GM12878 (cell line): ENCODE data around the gene FGF1. TPM values are rescaled to one million over a fixed set of nuclear protein-coding genes. Genes with fewer than 3 reads are reported as not detected.

Experiments
- ATAC-seq: fragments of 200-7000 bp; cut with Tn5 transposase; 3 replicates; pipeline ENCODE4 v1.9.1; 2020; ENCODE audit warnings: mild to moderate bottlenecking, moderate library complexity
- BruUV-seq: library from RNA; stranded (reverse); fragments of 400-500 nt; replicated peaks from 2 replicates; lab custom pipeline; 2021; lab: Mats Ljungman, UMichigan
- CTCF ChIA-PET: fragments of 300-600 bp; sonication (Branson Sonifier 250); formaldehyde crosslinking; extraction: SDS; loops from one replicate; lab custom pipeline; 2021; ENCODE audit warnings: inconsistent platforms; lab: Yijun Ruan, JAX
- POLR2A ChIA-PET: fragments of 350-600 bp; formaldehyde crosslinking; extraction: SDS; loops from one replicate; lab custom pipeline; 2021; ENCODE audit warnings: inconsistent platforms; lab: Charles Lee
- RAD21 ChIA-PET: fragments of 300-600 bp; sonication (Branson Sonifier 250); formaldehyde crosslinking; loops from one replicate; lab custom pipeline; 2023; ENCODE audit warnings: antibody characterized with exemption; ENCODE audit not compliant: unreplicated experiment; lab: Charles Lee
- SMC1A ChIA-PET: fragments of 300-600 bp; sonication (Branson Sonifier 250); formaldehyde crosslinking; loops from one replicate; lab custom pipeline; 2023; ENCODE audit not compliant: unreplicated experiment, uncharacterized antibody; lab: Charles Lee
- DNase-seq: peaks from one replicate; pipeline ENCODE4 v3.0.0-alpha.2; 2011; ENCODE audit warnings: low read depth, low spot score
- FAIRE-seq: peaks from 3 replicates; lab custom pipeline; 2011; peaks lifted over from hg19 to GRCh38; lab: Jason Lieb, UNC
- H2AFZ ChIP-seq: 2 replicates; pipeline ENCODE4 v1.6.0; 2011; ENCODE audit warnings: low read depth, low read length, control low read depth; ENCODE audit not compliant: control insufficient read depth
- H3K27ac ChIP-seq: 2 replicates; pipeline ENCODE4 v1.5.1; 2011; ENCODE audit warnings: control low read depth; ENCODE audit not compliant: control insufficient read depth, insufficient read depth
- H3K27me3 ChIP-seq, 2 experiments: replicated peaks in 1 of 2; 2 replicates each; pipeline versions ENCODE4 v1.6.0 to v1.6.1; 2011; ENCODE audit warnings: low read length in 1 of 2; ENCODE audit not compliant: control insufficient read depth in 2 of 2, insufficient read depth in 2 of 2
- H3K36me3 ChIP-seq, 2 experiments: 2 replicates each; pipeline ENCODE4 v1.5.1; 2011; ENCODE audit warnings: low read length in 1 of 2; ENCODE audit not compliant: control insufficient read depth in 2 of 2, insufficient read depth in 2 of 2
- H3K4me1 ChIP-seq: 2 replicates; pipeline ENCODE4 v1.6.1; 2011; ENCODE audit warnings: mild to moderate bottlenecking, low read length, moderate library complexity, mixed read lengths; ENCODE audit not compliant: control insufficient read depth, insufficient read depth
- H3K4me2 ChIP-seq: 2 replicates; pipeline ENCODE4 v1.6.0; 2011; ENCODE audit warnings: control low read depth; ENCODE audit not compliant: control insufficient read depth, insufficient read depth
- H3K4me3 ChIP-seq: fragments of 200-600 bp; sonication (generic); 2 replicates; pipeline ENCODE4 v1.5.1; 2016
- H3K79me2 ChIP-seq: 2 replicates; pipeline ENCODE4 v1.6.0; 2011; ENCODE audit warnings: low read length; ENCODE audit not compliant: control insufficient read depth, insufficient read depth
- H3K9ac ChIP-seq: 2 replicates; pipeline ENCODE4 v1.8.0; 2011; ENCODE audit warnings: low read length, control low read depth, mixed read lengths; ENCODE audit not compliant: control insufficient read depth, insufficient read depth
- H3K9me3 ChIP-seq: replicated peaks from 3 replicates; pipeline ENCODE4 v1.5.1; 2011; ENCODE audit warnings: mild to moderate bottlenecking, low read length; ENCODE audit not compliant: control insufficient read depth, insufficient read depth
- H4K20me1 ChIP-seq: 2 replicates; pipeline ENCODE4 v1.6.0; 2011; ENCODE audit not compliant: control insufficient read depth, insufficient read depth
- CEBPB ChIP-seq, 2 experiments: fragments of 150-350 bp in 1 of 2; IDR thresholded peaks; 2 replicates each; pipeline ENCODE4 v1.6.1; 2012 to 2014; ENCODE audit warnings: low read depth in 2 of 2, low read length in 2 of 2, borderline replicate concordance in 1 of 2, inconsistent platforms in 1 of 2
- EGR1 ChIP-seq, 2 experiments: IDR thresholded peaks; 1 replicate in 1 of 2; 2 replicates in 1 of 2; pipeline ENCODE4 v1.6.1; 2011 to 2012; ENCODE audit warnings: low read depth in 2 of 2, low read length in 2 of 2, borderline replicate concordance in 1 of 2, mild to moderate bottlenecking in 1 of 2, moderate library complexity in 1 of 2
- HDAC2 ChIP-seq: fragments of 200-600 bp; sonication (generic); IDR thresholded peaks from 2 replicates; pipeline ENCODE4 v1.6.1; 2017
- HDAC6 ChIP-seq: fragments of 200-600 bp; sonication (generic); IDR thresholded peaks from one replicate; pipeline ENCODE4 v1.8.0; 2017; ENCODE audit warnings: antibody characterized with exemption; ENCODE audit not compliant: unreplicated experiment
- IRF3 ChIP-seq: fragments of 450-650 bp; IDR thresholded peaks from 2 replicates; pipeline ENCODE4 v1.6.1; 2014; ENCODE audit warnings: mild to moderate bottlenecking
- KDM1A ChIP-seq: fragments of 200-600 bp; sonication (generic); IDR thresholded peaks from 2 replicates; pipeline ENCODE4 v1.6.1; 2016; ENCODE audit warnings: borderline replicate concordance
- MEF2B ChIP-seq: fragments of 450-650 bp; IDR thresholded peaks from 2 replicates; pipeline ENCODE4 v1.6.1; 2018; ENCODE audit warnings: mild to moderate bottlenecking, moderate library complexity; ENCODE audit not compliant: partially characterized antibody, poor library complexity, severe bottlenecking
- NR2C1 ChIP-seq: fragments of 450-650 bp; IDR thresholded peaks from 2 replicates; pipeline ENCODE4 v1.6.1; 2017; ENCODE audit warnings: antibody characterized with exemption, mild to moderate bottlenecking, moderate library complexity
- POLR2AphosphoS2 ChIP-seq: IDR thresholded peaks from 2 replicates; pipeline ENCODE4 v1.6.1; 2011; ENCODE audit warnings: low read depth, mild to moderate bottlenecking, low read length, improper control_type of control experiment, moderate library complexity
- POLR2AphosphoS5 ChIP-seq: IDR thresholded peaks from 2 replicates; pipeline ENCODE4 v1.6.1; 2011; ENCODE audit warnings: mild to moderate bottlenecking, low read length, inconsistent platforms
- RAD51 ChIP-seq: fragments of 450-650 bp; IDR thresholded peaks from 2 replicates; pipeline ENCODE4 v1.6.1; 2016; ENCODE audit warnings: moderate library complexity, mild to moderate bottlenecking, inconsistent platforms
- RELA ChIP-seq: fragments of 450-650 bp; IDR thresholded peaks from 2 replicates; pipeline ENCODE4 v1.8.0; 2014; ENCODE audit warnings: borderline replicate concordance; ENCODE audit not compliant: partially characterized antibody
- ZNF207 ChIP-seq: fragments of 450-650 bp; IDR thresholded peaks from 2 replicates; pipeline ENCODE4 v1.6.1; 2014; ENCODE audit warnings: antibody characterized with exemption, mild to moderate bottlenecking, borderline replicate concordance
- ZZZ3 ChIP-seq: IDR thresholded peaks from 2 replicates; pipeline ENCODE4 v1.6.1; 2011; ENCODE audit warnings: low read depth; ENCODE audit not compliant: control insufficient read depth, insufficient read length
- WGBS: methylation state at CpG from one replicate; pipeline ENCODE4 v1.1.6; 2016; ENCODE audit warnings: low lambda C conversion rate; ENCODE audit not compliant: insufficient replicate concordance, insufficient coverage; ENCODE audit errors: missing lambda C conversion rate; 5-methylcytosine and 5-hydroxymethylcytosine counted together
- in situ Hi-C: fragments of 300-500 bp; cut with MboI; formaldehyde crosslinking; loops from 9 replicates; pipeline ENCODE4 v1.14.3; 2018; ENCODE audit warnings: mixed read lengths
- intact Hi-C: fragments of 100-400 bp; cut with micrococcal nuclease; formaldehyde crosslinking; loops from one replicate; pipeline ENCODE4 v1.14.2; 2022; ENCODE audit not compliant: unreplicated experiment
- polyA plus RNA-seq, 11 experiments: library from polyadenylated mRNA; depleted of rRNA in 4 of 11; unstranded in 6 of 11; stranded (reverse) in 5 of 11; fragments of >200 nt; fragmentation: Nextera tagmentation in 4 of 11; fragmentation: Illumina TruSeq in 1 of 11; extraction: Ambion mirVana in 4 of 11; extraction: Trizol in 1 of 11; gene quantifications; 1 replicate in 1 of 11; 2 replicates in 10 of 11; pipeline versions ENCODE4 v1.2.1 to v1.2.3, GENCODE V29; 2011 to 2016; ENCODE audit warnings: inconsistent platforms in 2 of 11, missing spikeins in 2 of 11, low read depth in 1 of 11
- total RNA-seq, 4 experiments: library from RNA; depleted of rRNA in 3 of 4; stranded (reverse); fragments of >200 nt in 3 of 4; fragmentation: Illumina TruSeq in 1 of 4; extraction: Trizol in 1 of 4; gene quantifications; 2 replicates each; pipeline versions ENCODE4 v1.2.1 to v1.2.3, GENCODE V29; 2013 to 2021
- TF ChIP-seq, protein P1 (sequence below): IDR thresholded peaks from 2 replicates; pipeline ENCODE4 v1.6.1; 2012; ENCODE audit warnings: low read length, inconsistent platforms
- TF ChIP-seq, protein P2 (sequence below): IDR thresholded peaks from 2 replicates; pipeline ENCODE4 v1.6.1; 2011; ENCODE audit warnings: mild to moderate bottlenecking, low read depth, low read length, moderate library complexity; ENCODE audit not compliant: insufficient replicate concordance
- TF ChIP-seq, protein P3 (sequence below): fragments of 450-650 bp; formaldehyde crosslinking; IDR thresholded peaks from 2 replicates; pipeline ENCODE4 v1.5.0; 2022; ENCODE audit warnings: mild to moderate bottlenecking, missing genetic modification characterization

The FGF1 gene
- total and polyA plus RNA-seq, 10 of the 15 experiments (the other 5 are each of a cell fraction or from before 2014, with no cell fraction given): not detected

GRCh38 chr5:142544946-142545649 is 140.8 kb downstream of the FGF1 start:
- DNase-seq (no peak), FAIRE-seq (no peak), ATAC-seq (no peak)
- SMC1A ChIA-PET: interaction anchor here (0.8 kb wide), 1 partner anchor 227 kb away, joined by 3 read pairs; no protein-coding TSS in a partner anchor
- in situ Hi-C loops: no loop called here
- H4K20me1 ChIP-seq: no peaks in the 10 kb centered on the region
- WGBS: 0% methylated on average over 3 of the region's 3 CpGs
- CTCF ChIA-PET: interaction anchor here (1.2 to 1.7 kb wide), 2 partner anchors 19 to 393 kb away, joined by 3 to 8 read pairs; no protein-coding TSS in a partner anchor
- intact Hi-C loops: loop anchor here (5.0 kb wide), 1 partner anchor 228 kb away; no protein-coding TSS in a partner anchor
- H2AFZ ChIP-seq: no peak overlapping the region
- no peaks in the 10 kb centered on the region for H3K9me3 ChIP-seq
- no TSS peak for BruUV-seq
- H3K27ac ChIP-seq: no peak overlapping the region
- H3K4me1 ChIP-seq: no peaks in the 10 kb centered on the region
- H3K4me2 ChIP-seq: no peak overlapping the region
- RAD21 ChIA-PET: no interaction called here
- H3K4me3 ChIP-seq: no peak overlapping the region
- H3K79me2 ChIP-seq: no peaks in the 10 kb centered on the region
- POLR2A ChIA-PET: no interaction called here
- H3K36me3 ChIP-seq: no peaks in the 10 kb centered on the region
- H3K9ac ChIP-seq: no peak overlapping the region
- H3K27me3 ChIP-seq: peaks cover 0 to 1% of the 10 kb centered on the region in 2 experiments; a peak in 1 of 4 replicates
- TF ChIP-seq ZZZ3 (no peak), EGR1 (IDR thresholded peaks at IDR 0.05; ENCODE audit: borderline replicate concordance in 1 of 2, low read depth in 2 of 2, low read length in 2 of 2) (no peak), ZNF207 (no peak), KDM1A (no peak), CEBPB (IDR thresholded peaks at IDR 0.05; ENCODE audit: borderline replicate concordance in 1 of 2, low read depth in 2 of 2, low read length in 2 of 2) (no peak), POLR2AphosphoS2 (no peak), IRF3 (no peak), HDAC2 (no peak), MEF2B (no peak), POLR2AphosphoS5 (no peak), NR2C1 (no peak), HDAC6 (no peak), RAD51 (no peak), RELA (no peak)
- TF ChIP-seq, protein P1, sequence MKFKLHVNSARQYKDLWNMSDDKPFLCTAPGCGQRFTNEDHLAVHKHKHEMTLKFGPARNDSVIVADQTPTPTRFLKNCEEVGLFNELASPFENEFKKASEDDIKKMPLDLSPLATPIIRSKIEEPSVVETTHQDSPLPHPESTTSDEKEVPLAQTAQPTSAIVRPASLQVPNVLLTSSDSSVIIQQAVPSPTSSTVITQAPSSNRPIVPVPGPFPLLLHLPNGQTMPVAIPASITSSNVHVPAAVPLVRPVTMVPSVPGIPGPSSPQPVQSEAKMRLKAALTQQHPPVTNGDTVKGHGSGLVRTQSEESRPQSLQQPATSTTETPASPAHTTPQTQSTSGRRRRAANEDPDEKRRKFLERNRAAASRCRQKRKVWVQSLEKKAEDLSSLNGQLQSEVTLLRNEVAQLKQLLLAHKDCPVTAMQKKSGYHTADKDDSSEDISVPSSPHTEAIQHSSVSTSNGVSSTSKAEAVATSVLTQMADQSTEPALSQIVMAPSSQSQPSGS: no peak
- TF ChIP-seq, protein P2, sequence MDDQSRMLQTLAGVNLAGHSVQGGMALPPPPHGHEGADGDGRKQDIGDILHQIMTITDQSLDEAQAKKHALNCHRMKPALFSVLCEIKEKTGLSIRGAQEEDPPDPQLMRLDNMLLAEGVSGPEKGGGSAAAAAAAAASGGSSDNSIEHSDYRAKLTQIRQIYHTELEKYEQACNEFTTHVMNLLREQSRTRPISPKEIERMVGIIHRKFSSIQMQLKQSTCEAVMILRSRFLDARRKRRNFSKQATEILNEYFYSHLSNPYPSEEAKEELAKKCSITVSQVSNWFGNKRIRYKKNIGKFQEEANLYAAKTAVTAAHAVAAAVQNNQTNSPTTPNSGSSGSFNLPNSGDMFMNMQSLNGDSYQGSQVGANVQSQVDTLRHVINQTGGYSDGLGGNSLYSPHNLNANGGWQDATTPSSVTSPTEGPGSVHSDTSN: no peak
- TF ChIP-seq, protein P3, sequence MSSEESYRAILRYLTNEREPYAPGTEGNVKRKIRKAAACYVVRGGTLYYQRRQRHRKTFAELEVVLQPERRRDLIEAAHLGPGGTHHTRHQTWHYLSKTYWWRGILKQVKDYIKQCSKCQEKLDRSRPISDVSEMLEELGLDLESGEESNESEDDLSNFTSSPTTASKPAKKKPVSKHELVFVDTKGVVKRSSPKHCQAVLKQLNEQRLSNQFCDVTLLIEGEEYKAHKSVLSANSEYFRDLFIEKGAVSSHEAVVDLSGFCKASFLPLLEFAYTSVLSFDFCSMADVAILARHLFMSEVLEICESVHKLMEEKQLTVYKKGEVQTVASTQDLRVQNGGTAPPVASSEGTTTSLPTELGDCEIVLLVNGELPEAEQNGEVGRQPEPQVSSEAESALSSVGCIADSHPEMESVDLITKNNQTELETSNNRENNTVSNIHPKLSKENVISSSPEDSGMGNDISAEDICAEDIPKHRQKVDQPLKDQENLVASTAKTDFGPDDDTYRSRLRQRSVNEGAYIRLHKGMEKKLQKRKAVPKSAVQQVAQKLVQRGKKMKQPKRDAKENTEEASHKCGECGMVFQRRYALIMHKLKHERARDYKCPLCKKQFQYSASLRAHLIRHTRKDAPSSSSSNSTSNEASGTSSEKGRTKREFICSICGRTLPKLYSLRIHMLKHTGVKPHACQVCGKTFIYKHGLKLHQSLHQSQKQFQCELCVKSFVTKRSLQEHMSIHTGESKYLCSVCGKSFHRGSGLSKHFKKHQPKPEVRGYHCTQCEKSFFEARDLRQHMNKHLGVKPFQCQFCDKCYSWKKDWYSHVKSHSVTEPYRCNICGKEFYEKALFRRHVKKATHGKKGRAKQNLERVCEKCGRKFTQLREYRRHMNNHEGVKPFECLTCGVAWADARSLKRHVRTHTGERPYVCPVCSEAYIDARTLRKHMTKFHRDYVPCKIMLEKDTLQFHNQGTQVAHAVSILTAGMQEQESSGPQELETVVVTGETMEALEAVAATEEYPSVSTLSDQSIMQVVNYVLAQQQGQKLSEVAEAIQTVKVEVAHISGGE (CRISPR knock-in tag): no peak
